NT2/D1 (cell line): ENCODE measurements around the gene PRDM15.

Source experiments
- DNase-seq: peaks from one replicate; pipeline ENCODE4 v3.0.0-alpha.2; 2011; ENCODE audit warnings: low read depth, low spot score
- H3K27me3 ChIP-seq: 2 replicates; pipeline ENCODE4 v1.6.0; 2011; ENCODE audit warnings: mild to moderate bottlenecking; ENCODE audit not compliant: insufficient read length, insufficient read depth
- H3K36me3 ChIP-seq: 2 replicates; pipeline ENCODE4 v1.6.1; 2011; ENCODE audit warnings: mild to moderate bottlenecking, low read length, mixed read lengths; ENCODE audit not compliant: insufficient read depth, insufficient read length
- H3K4me1 ChIP-seq: 2 replicates; pipeline ENCODE4 v1.5.1; 2011; ENCODE audit not compliant: insufficient read depth, insufficient read length
- H3K4me3 ChIP-seq: 2 replicates; pipeline ENCODE4 v1.5.1; 2011; ENCODE audit warnings: low read depth; ENCODE audit not compliant: insufficient read length
- H3K9ac ChIP-seq: 2 replicates; pipeline ENCODE4 v1.6.0; 2011; ENCODE audit warnings: low read depth; ENCODE audit not compliant: insufficient read length
- H3K9me3 ChIP-seq: 2 replicates; pipeline ENCODE4 v1.5.1; 2011; ENCODE audit warnings: mild to moderate bottlenecking, low read length; ENCODE audit not compliant: insufficient read depth
- SUZ12 ChIP-seq: IDR thresholded peaks from 2 replicates; pipeline ENCODE4 v1.6.1; 2011; ENCODE audit not compliant: insufficient read length, insufficient read depth; ENCODE audit errors: extremely low read depth
- YY1 ChIP-seq: IDR thresholded peaks from 2 replicates; pipeline ENCODE4 v1.6.1; 2011; ENCODE audit not compliant: insufficient read length, insufficient read depth
- ZNF274 ChIP-seq: IDR thresholded peaks from 2 replicates; pipeline ENCODE4 v1.6.1; 2011; ENCODE audit warnings: mild to moderate bottlenecking, low read depth, low read length

The PRDM15 gene

GRCh38 chr21:41770901-41771624 lies 108.1 kb downstream of the PRDM15 start:
- no peak for DNase-seq
- Histone ChIP-seq H3K9ac (no peak overlapping the region), H3K4me1 (peaks cover 9% of the 10 kb centered on the region), H3K4me3 (no peak overlapping the region), H3K27me3 (peaks cover 64% of the 10 kb centered on the region), H3K36me3 (no peaks in the 10 kb centered on the region), H3K9me3 (no peaks in the 10 kb centered on the region)
- TF ChIP-seq ZNF274 (no peak), YY1 (no peak), SUZ12 (no peak)

- Histone ChIP-seq H3K9me3 (no peaks in the 10 kb centered on the region), H3K4me1 (peaks cover 12% of the 10 kb centered on the region), H3K27me3 (peaks cover 75% of the 10 kb centered on the region), H3K4me3 (no peak overlapping the region), H3K9ac (no peak overlapping the region), H3K36me3 (no peaks in the 10 kb centered on the region)
- TF ChIP-seq SUZ12 (no peak), YY1 (no peak), ZNF274 (no peak)
- no peak for DNase-seq
Measured at GRCh38 chr21:41769933-41770332, 109.2 kb downstream of the PRDM15 start.

DNA sequence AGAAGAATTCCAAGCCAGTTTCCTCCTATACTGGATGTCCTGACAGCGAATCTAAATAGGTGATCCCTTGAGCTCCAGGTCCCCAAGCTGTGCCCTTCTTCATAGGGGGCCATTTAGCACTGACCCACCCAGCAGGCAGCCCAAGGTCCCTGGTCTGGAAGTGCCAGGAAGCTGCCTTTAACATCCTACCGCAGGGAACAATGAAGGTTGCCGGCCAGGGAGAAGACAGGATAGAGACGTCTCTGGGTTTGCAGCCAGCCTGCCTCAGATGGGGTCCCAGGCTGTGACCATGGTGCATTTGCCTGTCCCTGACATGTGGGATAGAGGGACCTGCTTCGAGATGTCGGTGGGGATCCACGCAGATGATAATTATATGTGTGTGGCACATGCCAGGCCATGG lies 109.6 kb downstream of the PRDM15 start:
- H3K9me3 ChIP-seq: no peaks in the 10 kb centered on the region
- H3K4me3 ChIP-seq: no peak overlapping the region
- H3K4me1 ChIP-seq: peaks cover 12% of the 10 kb centered on the region
- no peak for TF ChIP-seq ZNF274
- no peak for TF ChIP-seq YY1
- no peak for TF ChIP-seq SUZ12
- no peak for DNase-seq
- H3K9ac ChIP-seq: no peak overlapping the region
- H3K36me3 ChIP-seq: no peaks in the 10 kb centered on the region
- H3K27me3 ChIP-seq: peaks cover 79% of the 10 kb centered on the region

DNA sequence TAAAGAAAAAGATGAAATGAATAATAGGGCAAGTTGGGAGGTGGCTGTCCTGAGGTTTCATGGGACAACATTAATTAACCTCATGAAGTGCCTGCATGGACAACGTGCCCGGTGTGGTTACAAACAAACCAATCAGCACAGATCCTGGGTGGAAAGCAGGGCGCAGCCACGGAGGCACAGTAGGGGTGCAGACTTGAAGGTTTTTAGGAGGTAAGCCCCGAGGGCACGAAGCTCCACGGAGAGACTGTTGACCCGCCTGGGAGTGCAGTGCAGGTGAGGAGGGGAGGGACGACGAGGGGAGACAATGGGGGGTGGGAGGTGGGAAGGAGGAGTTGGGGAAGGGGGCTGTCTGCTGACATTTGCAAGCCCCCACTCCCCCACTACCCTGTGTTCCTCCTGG lies 110.0 kb downstream of the PRDM15 start:
- Histone ChIP-seq H3K36me3 (no peaks in the 10 kb centered on the region), H3K4me1 (peaks cover 13% of the 10 kb centered on the region), H3K27me3 (peaks cover 83% of the 10 kb centered on the region), H3K4me3 (peak overlapping the region; percentile 3), H3K9me3 (no peaks in the 10 kb centered on the region), H3K9ac (no peak overlapping the region)
- TF ChIP-seq ZNF274 (no peak), SUZ12 (no peak), YY1 (no peak)
- DNase-seq: no peak

DNA sequence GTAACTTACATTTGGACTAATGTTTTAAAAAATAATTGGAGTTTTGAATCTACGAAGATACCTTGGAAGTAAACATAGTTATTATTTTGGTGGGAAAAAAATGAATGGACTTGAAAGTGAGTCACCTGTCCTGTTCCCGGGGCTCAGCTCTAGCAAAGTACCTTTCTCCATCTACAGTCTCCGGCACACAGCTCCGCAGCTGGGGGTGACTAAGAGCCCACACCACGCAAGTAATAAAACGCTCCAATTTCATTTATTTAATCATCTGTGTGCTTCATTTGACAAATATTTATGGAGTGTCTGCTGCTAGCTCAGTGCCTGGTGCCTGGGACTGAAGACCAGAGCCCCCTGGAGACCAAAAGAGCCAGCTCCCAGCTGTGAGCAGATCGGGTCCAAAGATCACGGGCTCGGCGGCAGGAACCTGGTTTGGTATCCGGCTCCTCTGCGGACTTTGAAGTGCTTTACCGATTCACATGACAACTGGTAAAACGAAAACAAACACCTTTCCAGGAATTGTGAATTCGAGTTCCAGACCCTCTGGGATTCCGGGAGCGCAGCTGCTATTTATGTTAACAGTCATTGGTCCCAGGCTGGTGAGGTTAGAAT lies 110.6 kb downstream of the PRDM15 start:
- no peak for DNase-seq

DNA sequence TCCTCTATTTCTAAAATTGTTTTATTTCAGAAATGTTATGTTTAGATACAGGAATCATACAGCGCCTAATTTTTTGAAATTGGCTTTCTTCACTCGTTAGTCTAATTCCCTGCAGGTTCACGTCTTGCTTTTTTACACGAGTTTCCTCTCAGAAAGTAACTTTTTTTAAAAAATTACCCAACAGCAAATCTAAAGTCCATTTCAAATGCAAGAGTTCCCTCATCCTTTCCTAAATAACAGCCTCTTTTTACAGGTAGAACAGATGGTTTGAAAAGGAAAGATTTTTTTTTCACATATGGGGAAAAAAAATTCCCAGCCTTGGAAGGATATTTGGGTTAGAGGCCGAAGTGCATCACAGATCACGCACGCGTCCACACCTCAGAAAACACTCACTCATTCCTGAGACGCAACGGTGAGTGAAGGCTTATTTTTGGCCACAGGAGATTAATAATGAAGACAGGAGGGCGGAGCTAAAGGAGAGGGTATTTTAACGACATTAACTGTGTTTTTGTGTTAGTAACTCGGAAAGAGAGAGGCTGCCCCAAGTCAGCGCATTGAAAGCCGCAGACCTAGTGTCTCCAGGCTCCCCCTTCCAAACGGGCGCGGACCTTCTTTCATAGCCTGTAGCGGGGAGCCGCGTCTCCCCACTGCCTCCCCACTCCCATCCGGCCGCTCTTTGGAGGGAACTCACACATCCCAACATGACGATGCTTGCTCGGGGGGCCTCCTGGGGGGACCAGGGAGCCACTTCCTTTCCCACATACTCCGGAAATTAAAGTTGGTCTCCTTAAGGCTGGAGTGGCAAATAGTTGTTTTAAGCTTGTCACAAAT lies 111.3 kb downstream of the PRDM15 start:
- no peaks in the 10 kb centered on the region for H3K9me3 ChIP-seq
- DNase-seq: no peak
- TF ChIP-seq YY1 (no peak), SUZ12 (no peak), ZNF274 (no peak)
- H3K36me3 ChIP-seq: no peaks in the 10 kb centered on the region
- peak overlapping the region; percentile 19 for H3K4me3 ChIP-seq
- peaks cover 96% of the 10 kb centered on the region for H3K27me3 ChIP-seq
- H3K4me1 ChIP-seq: peaks cover 20% of the 10 kb centered on the region
- peak overlapping the region; percentile 67 for H3K9ac ChIP-seq

More for the DNA sequence above, 110.6 kb downstream of the PRDM15 start:
- Histone ChIP-seq H3K9me3 (no peaks in the 10 kb centered on the region), H3K27me3 (peaks cover 89% of the 10 kb centered on the region), H3K9ac (peak overlapping the region; percentile 24), H3K4me3 (no peak overlapping the region), H3K36me3 (no peaks in the 10 kb centered on the region), H3K4me1 (peaks cover 18% of the 10 kb centered on the region)
- TF ChIP-seq SUZ12 (no peak), YY1 (no peak), ZNF274 (no peak)

DNA sequence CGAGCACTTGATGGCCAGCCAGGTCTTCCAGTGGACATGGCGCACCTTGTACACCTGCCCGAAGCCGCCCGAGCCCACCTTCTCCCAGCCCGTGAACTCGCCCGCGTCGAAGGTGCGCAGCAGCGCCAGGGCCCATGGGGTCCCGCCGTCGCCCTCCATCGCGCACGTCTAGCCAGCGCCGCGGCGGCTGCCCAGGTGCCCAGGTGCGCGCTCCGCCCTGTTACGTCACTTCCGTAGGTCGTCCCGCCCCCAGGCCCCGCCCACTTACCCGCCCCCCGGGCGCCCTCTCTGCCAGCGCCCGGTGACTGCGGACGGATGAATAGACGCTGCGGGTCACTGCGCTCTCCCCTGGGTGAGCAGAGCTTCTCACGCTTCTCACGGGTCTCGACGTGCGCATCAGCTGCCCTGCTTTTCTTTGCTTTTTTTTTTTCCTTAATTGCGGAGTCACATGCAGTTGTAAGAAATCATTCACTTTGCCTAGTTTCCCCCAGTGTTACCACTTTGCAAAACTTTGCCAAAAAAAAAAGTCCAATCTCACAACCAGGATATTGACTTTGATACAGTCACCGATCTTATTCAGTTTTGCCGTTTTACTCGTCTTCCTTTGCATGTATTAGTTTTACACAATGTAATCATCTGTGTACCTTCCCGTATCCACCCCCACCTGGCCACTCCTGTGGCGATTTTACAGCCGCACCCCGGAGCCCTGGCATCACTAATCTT lies 112.1 kb downstream of the PRDM15 start, which contains the start of gene RIPK4:
Gene RIPK4, minus strand, starts transcription at position 170 of the 723 bp plus-strand sequence. Its CDS starts 11 bp downstream, at position 159.
- Histone ChIP-seq H3K4me3 (peak within 1 kb of the TSS; percentile 69), H3K9ac (peak within 1 kb of the TSS; percentile 47), H3K4me1 (peaks cover 17% of the 10 kb centered on the region), H3K9me3 (no peaks in the 10 kb centered on the region), H3K27me3 (peaks cover 89% of the 10 kb centered on the region), H3K36me3 (no peaks in the 10 kb centered on the region)
- DNase-seq: no peak
- TF ChIP-seq YY1 (no peak), SUZ12 (no peak), ZNF274 (no peak)
